Activated T-cell treated with anti-CD3 and anti-CD28 coated beads, Interleukin-2, amount 50 U/mL, for 72 hours (primary cell): Measurements from ENCODE around the gene CST9L. TPM values are rescaled to one million over a fixed set of nuclear protein-coding genes. Genes with fewer than 3 reads are reported as not detected.

Source experiments
- ATAC-seq, 2 donors: fragments of 150-1000 bp; cut with Tn5 transposase; replicated peaks in 1 of 2; 2 replicates each; pipeline ENCODE4 v1.10.0; 2021; ENCODE audit warnings: moderate library complexity in 2 of 2, mild to moderate bottlenecking in 1 of 2
- DNase-seq, 2 donors: peaks; one replicate each; pipeline ENCODE4 v3.0.0; 2021 to 2022; ENCODE audit warnings: mixed read lengths in 1 of 2
- H3K27ac Mint-ChIP-seq: one replicate; pipeline ENCODE4 v1.8.0; 2022; ENCODE audit warnings: mild to moderate bottlenecking, moderate library complexity, mixed read lengths
- H3K27me3 Mint-ChIP-seq: one replicate; pipeline ENCODE4 v1.8.0; 2022; ENCODE audit warnings: low read depth, mixed read lengths
- H3K36me3 Mint-ChIP-seq, 2 donors: one replicate each; pipeline ENCODE4 v1.8.0; 2022; ENCODE audit warnings: mixed read lengths in 2 of 2, mild to moderate bottlenecking in 1 of 2; ENCODE audit not compliant: insufficient read depth in 2 of 2
- H3K4me1 Mint-ChIP-seq: one replicate; pipeline ENCODE4 v1.8.0; 2022; ENCODE audit warnings: low read depth, mixed read lengths
- H3K4me3 Mint-ChIP-seq, 2 donors: one replicate each; pipeline ENCODE4 v1.8.0; 2022; ENCODE audit warnings: mild to moderate bottlenecking in 2 of 2, mixed read lengths in 2 of 2, moderate library complexity in 2 of 2
- H3K9me3 Mint-ChIP-seq, 2 donors: one replicate each; pipeline ENCODE4 v1.8.0; 2022; ENCODE audit warnings: mixed read lengths in 2 of 2
- total RNA-seq, 2 donors: library from RNA; stranded (reverse); gene quantifications; one replicate each; pipeline ENCODE4 v1.2.3, GENCODE V29; 2022

CST9L gene
- total RNA-seq, 2 donors from 2014 or later: not detected

- no peaks in the 10 kb centered on the region for H3K36me3 Mint-ChIP-seq
- DNase-seq: no peak
- no peak overlapping the region for H3K27ac Mint-ChIP-seq
- ATAC-seq: no peak
- H3K4me3 Mint-ChIP-seq: no peak overlapping the region
- peaks cover 13% of the 10 kb centered on the region for H3K27me3 Mint-ChIP-seq
- peaks cover 4% of the 10 kb centered on the region for H3K4me1 Mint-ChIP-seq
- no peaks in the 10 kb centered on the region for H3K9me3 Mint-ChIP-seq
Measured at GRCh38 chr20:23602241-23602640, 34.0 kb upstream of the CST9L start.

- Mint-ChIP-seq H3K36me3 (no peaks in the 10 kb centered on the region), H3K4me1 (peaks cover 3% of the 10 kb centered on the region), H3K4me3 (no peak overlapping the region), H3K27ac (no peak overlapping the region), H3K27me3 (peaks cover 13% of the 10 kb centered on the region), H3K9me3 (no peaks in the 10 kb centered on the region)
- ATAC-seq (no peak), DNase-seq (no peak)
Measured at GRCh38 chr20:23601715-23602114, 33.4 kb upstream of the CST9L start.

- Mint-ChIP-seq H3K27ac (no peak overlapping the region), H3K36me3 (no peaks in the 10 kb centered on the region)
- DNase-seq: no peak
Measured at GRCh38 chr20:23598481-23598880, 30.2 kb upstream of the CST9L start.

GRCh38 chr20:23596579-23597250 lies 28.4 kb upstream of the CST9L start:
- H3K36me3 Mint-ChIP-seq: no peaks in the 10 kb centered on the region
- no peaks in the 10 kb centered on the region for H3K4me1 Mint-ChIP-seq
- H3K9me3 Mint-ChIP-seq: no peaks in the 10 kb centered on the region
- no peak overlapping the region for H3K4me3 Mint-ChIP-seq
- H3K27me3 Mint-ChIP-seq: peaks cover 5% of the 10 kb centered on the region
- DNase-seq (no peak), ATAC-seq (no peak)
- H3K27ac Mint-ChIP-seq: no peak overlapping the region

More at GRCh38 chr20:23598481-23598880, 30.2 kb upstream of the CST9L start:
- peaks cover 5% of the 10 kb centered on the region for H3K27me3 Mint-ChIP-seq
- H3K4me3 Mint-ChIP-seq: no peak overlapping the region
- no peak for ATAC-seq
- H3K4me1 Mint-ChIP-seq: no peaks in the 10 kb centered on the region
- no peaks in the 10 kb centered on the region for H3K9me3 Mint-ChIP-seq

GRCh38 chr20:23595941-23596340 lies 27.7 kb upstream of the CST9L start:
- Mint-ChIP-seq H3K4me3 (no peak overlapping the region), H3K27ac (no peak overlapping the region), H3K4me1 (no peaks in the 10 kb centered on the region), H3K27me3 (peaks cover 5% of the 10 kb centered on the region), H3K36me3 (no peaks in the 10 kb centered on the region), H3K9me3 (no peaks in the 10 kb centered on the region)
- no peak for DNase-seq
- ATAC-seq: no peak

- ATAC-seq: no peak
- DNase-seq: no peak
- Mint-ChIP-seq H3K36me3 (no peaks in the 10 kb centered on the region), H3K4me1 (no peaks in the 10 kb centered on the region), H3K4me3 (no peak overlapping the region), H3K9me3 (no peaks in the 10 kb centered on the region), H3K27ac (no peak overlapping the region), H3K27me3 (peaks cover 12% of the 10 kb centered on the region)
Measured at GRCh38 chr20:23588434-23589403, 20.4 kb upstream of the CST9L start.

- no peaks in the 10 kb centered on the region for H3K4me1 Mint-ChIP-seq
- H3K27me3 Mint-ChIP-seq: peaks cover 18% of the 10 kb centered on the region
- DNase-seq (no peak), ATAC-seq (no peak)
- no peaks in the 10 kb centered on the region for H3K9me3 Mint-ChIP-seq
- H3K4me3 Mint-ChIP-seq: no peak overlapping the region
- no peaks in the 10 kb centered on the region for H3K36me3 Mint-ChIP-seq
- H3K27ac Mint-ChIP-seq: no peak overlapping the region
Measured at GRCh38 chr20:23587631-23588030, 19.3 kb upstream of the CST9L start.

GRCh38 chr20:23586735-23587525 lies 18.6 kb upstream of the CST9L start:
- Mint-ChIP-seq H3K36me3 (no peaks in the 10 kb centered on the region), H3K27ac (no peak overlapping the region), H3K4me1 (no peaks in the 10 kb centered on the region)

GRCh38 chr20:23585808-23586734 lies 17.8 kb upstream of the CST9L start:
- H3K4me1 Mint-ChIP-seq: no peaks in the 10 kb centered on the region
- DNase-seq (no peak), ATAC-seq (no peak)
- H3K27ac Mint-ChIP-seq: no peak overlapping the region
- H3K4me3 Mint-ChIP-seq: no peak overlapping the region
- peaks cover 28% of the 10 kb centered on the region for H3K27me3 Mint-ChIP-seq
- no peaks in the 10 kb centered on the region for H3K36me3 Mint-ChIP-seq
- peaks cover 3% of the 10 kb centered on the region in 2 donors for H3K9me3 Mint-ChIP-seq

More at GRCh38 chr20:23586735-23587525, 18.6 kb upstream of the CST9L start:
- Mint-ChIP-seq H3K9me3 (no peaks in the 10 kb centered on the region), H3K27me3 (peaks cover 23% of the 10 kb centered on the region), H3K4me3 (no peak overlapping the region)
- DNase-seq (no peak), ATAC-seq (no peak)

GRCh38 chr20:23585449-23585807 lies 17.1 kb upstream of the CST9L start:
- H3K27ac Mint-ChIP-seq: no peak overlapping the region
- DNase-seq: no peak
- H3K36me3 Mint-ChIP-seq: no peaks in the 10 kb centered on the region
- peaks cover 30% of the 10 kb centered on the region for H3K27me3 Mint-ChIP-seq
- no peak overlapping the region for H3K4me3 Mint-ChIP-seq
- no peak for ATAC-seq
- no peaks in the 10 kb centered on the region for H3K4me1 Mint-ChIP-seq
- peaks cover 3% of the 10 kb centered on the region in 2 donors for H3K9me3 Mint-ChIP-seq

- Mint-ChIP-seq H3K4me1 (no peaks in the 10 kb centered on the region), H3K36me3 (no peaks in the 10 kb centered on the region), H3K9me3 (peaks cover 3% of the 10 kb centered on the region in 2 donors), H3K4me3 (no peak overlapping the region), H3K27ac (no peak overlapping the region), H3K27me3 (peaks cover 30% of the 10 kb centered on the region)
- DNase-seq: no peak
- no peak for ATAC-seq
Measured at GRCh38 chr20:23584434-23585199, 16.3 kb upstream of the CST9L start.

- DNase-seq: no peak
- H3K4me3 Mint-ChIP-seq: no peak overlapping the region
- H3K9me3 Mint-ChIP-seq: peaks cover 3% of the 10 kb centered on the region in 2 donors
- peaks cover 30% of the 10 kb centered on the region for H3K27me3 Mint-ChIP-seq
- H3K4me1 Mint-ChIP-seq: no peaks in the 10 kb centered on the region
- no peaks in the 10 kb centered on the region for H3K36me3 Mint-ChIP-seq
- no peak for ATAC-seq
- H3K27ac Mint-ChIP-seq: no peak overlapping the region
Measured at GRCh38 chr20:23583526-23583925, 15.2 kb upstream of the CST9L start.
